Retinal pigment epithelial cell (primary cell): ENCODE results near the gene HSBP1.

Experiments
- DNase-seq: peaks from one replicate; pipeline ENCODE4 v3.0.0-alpha.2; 2010; ENCODE audit warnings: low read depth
- H3K4me3 ChIP-seq: 2 replicates; pipeline ENCODE4 v1.5.1; 2011; ENCODE audit warnings: mild to moderate bottlenecking, low read length, control low read depth, moderate library complexity
- TF ChIP-seq, protein P1 (sequence below): conservative IDR thresholded peaks from 2 replicates; pipeline ENCODE4 v1.5.1; 2011; ENCODE audit warnings: low read depth, low read length, control low read depth, inconsistent platforms

HSBP1 gene

DNA sequence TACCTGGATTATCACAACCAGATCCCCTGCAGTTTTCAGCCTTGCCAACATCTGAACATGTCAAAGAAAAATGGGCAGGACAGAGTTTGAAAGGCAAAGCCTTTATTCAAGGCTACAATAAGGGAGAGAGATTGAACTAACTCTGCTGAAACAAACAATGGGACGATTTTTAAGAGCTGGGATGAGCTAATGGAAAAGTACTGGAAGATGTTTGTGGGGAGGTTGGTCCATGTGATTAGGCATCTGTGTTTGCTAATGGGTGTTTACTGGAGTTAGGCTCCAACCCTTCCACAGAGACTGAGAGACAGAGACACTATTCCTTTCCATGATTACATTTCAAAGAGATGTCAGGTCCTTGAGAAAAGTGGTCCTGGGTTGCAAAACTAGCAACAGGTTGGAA lies 35.0 kb upstream of the HSBP1 start:
- no peak overlapping the region for H3K4me3 ChIP-seq
- TF ChIP-seq, protein P1, sequence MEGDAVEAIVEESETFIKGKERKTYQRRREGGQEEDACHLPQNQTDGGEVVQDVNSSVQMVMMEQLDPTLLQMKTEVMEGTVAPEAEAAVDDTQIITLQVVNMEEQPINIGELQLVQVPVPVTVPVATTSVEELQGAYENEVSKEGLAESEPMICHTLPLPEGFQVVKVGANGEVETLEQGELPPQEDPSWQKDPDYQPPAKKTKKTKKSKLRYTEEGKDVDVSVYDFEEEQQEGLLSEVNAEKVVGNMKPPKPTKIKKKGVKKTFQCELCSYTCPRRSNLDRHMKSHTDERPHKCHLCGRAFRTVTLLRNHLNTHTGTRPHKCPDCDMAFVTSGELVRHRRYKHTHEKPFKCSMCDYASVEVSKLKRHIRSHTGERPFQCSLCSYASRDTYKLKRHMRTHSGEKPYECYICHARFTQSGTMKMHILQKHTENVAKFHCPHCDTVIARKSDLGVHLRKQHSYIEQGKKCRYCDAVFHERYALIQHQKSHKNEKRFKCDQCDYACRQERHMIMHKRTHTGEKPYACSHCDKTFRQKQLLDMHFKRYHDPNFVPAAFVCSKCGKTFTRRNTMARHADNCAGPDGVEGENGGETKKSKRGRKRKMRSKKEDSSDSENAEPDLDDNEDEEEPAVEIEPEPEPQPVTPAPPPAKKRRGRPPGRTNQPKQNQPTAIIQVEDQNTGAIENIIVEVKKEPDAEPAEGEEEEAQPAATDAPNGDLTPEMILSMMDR, result no peak
- DNase-seq, result no peak

DNA sequence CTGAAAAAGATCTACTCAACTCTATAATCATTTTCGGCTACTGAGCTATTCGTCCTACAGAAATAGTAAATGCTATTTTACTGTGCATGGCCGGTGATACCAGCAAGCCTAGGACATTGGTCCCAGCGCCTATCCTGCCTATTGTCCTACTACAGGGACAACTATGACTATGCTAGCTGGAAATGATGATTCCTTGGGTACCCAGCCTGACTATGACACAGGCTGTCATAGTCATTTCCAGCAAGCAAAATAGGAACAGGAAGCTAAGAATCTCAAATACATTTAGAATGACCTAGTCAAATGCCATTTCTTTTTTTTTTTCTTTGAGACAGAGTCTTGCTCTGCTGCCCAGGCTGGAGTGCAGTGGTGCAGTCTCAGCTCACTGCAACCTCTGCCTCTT lies 33.7 kb upstream of the HSBP1 start:
- no peak for DNase-seq
- TF ChIP-seq, protein P1, result no peak
- no peak overlapping the region for H3K4me3 ChIP-seq

DNA sequence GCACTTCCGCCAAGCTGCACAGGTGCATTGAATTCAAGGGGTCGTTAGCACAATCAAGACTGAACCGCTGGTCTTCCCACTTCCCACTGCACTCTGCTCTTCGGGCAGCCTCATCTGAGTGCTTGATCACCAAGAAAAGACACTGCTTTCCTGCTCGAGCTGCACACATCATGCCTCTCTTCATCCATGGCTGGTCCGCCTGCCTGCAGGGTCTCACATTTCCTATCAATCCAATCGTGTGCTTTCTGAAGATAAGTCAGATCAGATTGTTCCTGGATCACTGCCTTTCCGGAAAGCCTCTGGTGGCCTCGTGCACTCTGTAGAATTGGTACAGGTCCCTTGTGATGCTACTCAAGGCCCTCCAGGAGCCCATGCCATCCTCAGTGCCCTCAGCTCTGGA lies 30.8 kb upstream of the HSBP1 start:
- DNase-seq, result no peak
- H3K4me3 ChIP-seq, result no peak overlapping the region
- TF ChIP-seq, protein P1, result no peak

DNA sequence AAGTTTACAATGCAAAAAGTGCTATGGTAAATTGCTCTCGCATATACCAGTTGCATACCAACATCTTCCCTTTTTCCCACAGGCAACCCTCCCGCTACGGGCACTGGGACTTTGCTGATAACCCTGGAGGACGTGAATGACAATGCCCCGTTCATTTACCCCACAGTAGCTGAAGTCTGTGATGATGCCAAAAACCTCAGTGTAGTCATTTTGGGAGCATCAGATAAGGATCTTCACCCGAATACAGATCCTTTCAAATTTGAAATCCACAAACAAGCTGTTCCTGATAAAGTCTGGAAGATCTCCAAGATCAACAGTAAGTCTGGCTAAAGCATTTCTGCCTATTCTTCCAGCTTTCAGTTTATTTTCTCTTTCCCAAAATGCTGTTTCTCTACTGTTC lies 27.9 kb upstream of the HSBP1 start:
- no peak for DNase-seq
- TF ChIP-seq, protein P1, result no peak
- no peak overlapping the region for H3K4me3 ChIP-seq

DNA sequence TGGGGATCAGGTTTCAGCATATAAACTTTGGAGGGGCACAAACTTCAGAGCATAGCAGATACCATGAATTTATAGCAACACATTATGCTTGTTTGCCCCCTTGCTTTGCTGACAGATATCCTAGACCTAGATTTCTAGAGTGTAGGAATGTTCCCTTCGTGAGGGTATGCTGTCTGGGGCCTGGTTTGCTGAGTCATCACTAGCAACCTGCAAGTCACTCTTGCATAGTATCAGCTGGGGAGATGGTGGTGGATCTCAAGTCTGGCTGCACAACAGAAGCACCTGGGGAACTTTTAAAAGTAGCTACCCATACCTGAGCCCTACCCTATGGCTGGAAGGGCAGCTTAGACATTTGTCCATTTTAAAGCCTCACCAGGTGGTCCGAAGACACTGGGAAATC lies 22.3 kb upstream of the HSBP1 start:
- H3K4me3 ChIP-seq, result no peak overlapping the region
- TF ChIP-seq, protein P1, result no peak
- DNase-seq, result no peak

DNA sequence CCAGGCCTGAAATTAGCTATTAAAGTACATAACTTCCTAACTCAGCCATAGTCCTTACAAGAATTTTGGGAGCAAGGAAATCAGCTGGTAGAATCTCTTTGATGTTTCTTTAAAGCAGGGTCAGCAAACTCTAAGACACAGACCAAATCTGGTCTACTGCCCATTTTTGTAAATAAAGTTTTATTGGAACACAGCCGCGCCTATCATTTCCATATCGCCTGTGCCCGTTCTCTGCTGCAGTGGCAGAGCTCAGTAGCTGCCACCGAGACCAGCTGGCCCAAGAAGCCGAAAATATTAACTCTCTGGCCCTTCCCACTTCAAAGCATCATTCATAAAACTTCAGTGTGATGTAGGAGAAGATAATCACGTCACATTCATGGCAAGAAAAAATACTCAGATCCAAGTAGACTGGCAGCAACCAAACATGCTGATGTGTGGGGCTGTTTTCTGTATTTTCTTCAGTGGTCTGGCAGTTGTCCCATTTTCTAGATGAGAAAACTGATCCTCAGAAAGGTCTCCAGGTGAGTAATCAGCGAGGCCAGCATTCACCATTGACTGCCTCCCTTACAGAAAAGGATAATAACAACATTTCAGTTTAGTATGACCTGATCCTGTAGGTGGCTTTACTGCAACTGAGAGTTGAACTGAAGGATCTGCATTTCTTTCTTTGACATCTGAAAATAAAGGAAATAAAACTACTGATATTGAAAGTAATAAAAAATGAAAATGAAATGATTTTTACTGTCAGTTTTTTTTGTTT lies 18.0 kb upstream of the HSBP1 start:
- TF ChIP-seq, protein P1, result no peak
- H3K4me3 ChIP-seq, result no peak overlapping the region
- DNase-seq, result no peak

DNA sequence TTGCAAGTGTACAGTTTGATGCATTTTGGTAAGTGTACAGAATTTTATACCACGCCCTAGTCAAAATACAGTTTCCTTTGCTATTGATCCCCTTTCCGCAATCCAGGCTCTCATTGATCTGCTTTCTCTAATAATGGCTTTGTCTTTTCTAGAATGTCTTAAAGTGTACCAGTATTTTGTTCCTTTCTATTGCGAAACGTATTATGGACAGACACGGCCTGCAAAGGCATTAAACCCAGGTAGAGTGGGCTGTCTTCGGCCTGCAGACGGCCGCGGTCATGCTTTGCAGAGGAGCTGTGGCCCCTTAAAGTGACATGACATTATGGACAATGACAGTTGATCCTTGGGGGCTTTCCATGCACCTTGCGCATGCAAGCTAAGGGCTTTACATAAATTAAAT lies 15.9 kb upstream of the HSBP1 start:
- H3K4me3 ChIP-seq, result no peak overlapping the region
- no peak for DNase-seq

More for the DNA sequence above, 15.9 kb upstream of the HSBP1 start:
- TF ChIP-seq, protein P1, result no peak
